A549 (cell line): ENCODE data around the gene B4GALT2.

Experiments
- CEBPB ChIP-seq, 2 experiments: fragments of >200 bp in 1 of 2; sonication (Bioruptor Twin) in 1 of 2; formaldehyde crosslinking in 1 of 2; IDR thresholded peaks; 2 replicates each; pipeline ENCODE4 v1.6.1; 2012 to 2016
- CHD4 ChIP-seq: fragments of 200-600 bp; sonication (generic); IDR thresholded peaks from 2 replicates; pipeline ENCODE4 v1.6.1; 2016; ENCODE audit warnings: antibody characterized with exemption, mild to moderate bottlenecking, borderline replicate concordance
- HMGXB4 ChIP-seq: fragments of 250-450 bp; sonication (Bioruptor Pico); IDR thresholded peaks from 2 replicates; pipeline ENCODE4 v1.5.0; 2021; ENCODE audit warnings: mild to moderate bottlenecking, moderate library complexity, borderline replicate concordance
- JUNB ChIP-seq: fragments of >200 bp; sonication (Bioruptor Twin); formaldehyde crosslinking; IDR thresholded peaks from 2 replicates; pipeline ENCODE4 v1.6.1; 2016
- MAFK ChIP-seq: fragments of 450-650 bp; IDR thresholded peaks from 2 replicates; pipeline ENCODE4 v1.6.1; 2014; ENCODE audit not compliant: partially characterized antibody
- MAX ChIP-seq: IDR thresholded peaks from 2 replicates; pipeline ENCODE4 v1.6.1; 2012
- NPAS2 ChIP-seq: fragments of 250-450 bp; sonication (Bioruptor Pico); IDR thresholded peaks from 2 replicates; pipeline ENCODE4 v1.8.0; 2022; ENCODE audit warnings: mild to moderate bottlenecking, moderate library complexity, borderline replicate concordance
- NR3C1 ChIP-seq: fragments of >200 bp; sonication (Bioruptor Twin); formaldehyde crosslinking; IDR thresholded peaks from 3 replicates; pipeline ENCODE4 v1.6.1; 2017
- POLR2A ChIP-seq: IDR thresholded peaks from 2 replicates; pipeline ENCODE4 v1.6.1; 2012; ENCODE audit warnings: mild to moderate bottlenecking, low read length
- RARB ChIP-seq: fragments of 250-450 bp; sonication (Bioruptor Pico); IDR thresholded peaks from 2 replicates; pipeline ENCODE4 v1.8.0; 2021; ENCODE audit warnings: mild to moderate bottlenecking, moderate library complexity
- USF2 ChIP-seq: fragments of 450-650 bp; IDR thresholded peaks from 2 replicates; pipeline ENCODE4 v1.6.1; 2014; ENCODE audit warnings: antibody characterized with exemption
- ZFP36 ChIP-seq: fragments of 450-650 bp; IDR thresholded peaks from 2 replicates; pipeline ENCODE4 v1.6.1; 2014; ENCODE audit warnings: borderline replicate concordance; ENCODE audit not compliant: partially characterized antibody
- TF ChIP-seq, protein P1 (sequence below): fragments of >200 bp; sonication (Bioruptor Twin); formaldehyde crosslinking; IDR thresholded peaks from 3 replicates; pipeline ENCODE4 v1.5.1; 2016

GRCh38 chr1:43971336-43971980, 7.6 kb upstream of the B4GALT2 start:
- TF ChIP-seq JUNB: no peak
- TF ChIP-seq MAFK: no peak
- TF ChIP-seq, protein P1, sequence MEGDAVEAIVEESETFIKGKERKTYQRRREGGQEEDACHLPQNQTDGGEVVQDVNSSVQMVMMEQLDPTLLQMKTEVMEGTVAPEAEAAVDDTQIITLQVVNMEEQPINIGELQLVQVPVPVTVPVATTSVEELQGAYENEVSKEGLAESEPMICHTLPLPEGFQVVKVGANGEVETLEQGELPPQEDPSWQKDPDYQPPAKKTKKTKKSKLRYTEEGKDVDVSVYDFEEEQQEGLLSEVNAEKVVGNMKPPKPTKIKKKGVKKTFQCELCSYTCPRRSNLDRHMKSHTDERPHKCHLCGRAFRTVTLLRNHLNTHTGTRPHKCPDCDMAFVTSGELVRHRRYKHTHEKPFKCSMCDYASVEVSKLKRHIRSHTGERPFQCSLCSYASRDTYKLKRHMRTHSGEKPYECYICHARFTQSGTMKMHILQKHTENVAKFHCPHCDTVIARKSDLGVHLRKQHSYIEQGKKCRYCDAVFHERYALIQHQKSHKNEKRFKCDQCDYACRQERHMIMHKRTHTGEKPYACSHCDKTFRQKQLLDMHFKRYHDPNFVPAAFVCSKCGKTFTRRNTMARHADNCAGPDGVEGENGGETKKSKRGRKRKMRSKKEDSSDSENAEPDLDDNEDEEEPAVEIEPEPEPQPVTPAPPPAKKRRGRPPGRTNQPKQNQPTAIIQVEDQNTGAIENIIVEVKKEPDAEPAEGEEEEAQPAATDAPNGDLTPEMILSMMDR: no peak
- no peak for TF ChIP-seq HMGXB4 (CRISPR knock-in tag)
- TF ChIP-seq POLR2A: no peak
- TF ChIP-seq CEBPB (IDR thresholded peaks at IDR 0.05): no peak
- TF ChIP-seq RARB (CRISPR knock-in tag): no peak
- TF ChIP-seq USF2: no peak
- TF ChIP-seq MAX: no peak
- no peak for TF ChIP-seq NPAS2 (CRISPR knock-in tag)
- no peak for TF ChIP-seq CHD4
- TF ChIP-seq NR3C1: no peak
- TF ChIP-seq ZFP36: no peak
